NB4 (cell line): ENCODE data around the gene ITPR2.

Source experiments
- CTCF ChIP-seq: IDR thresholded peaks from one replicate; pipeline ENCODE4 v1.5.1; 2012; ENCODE audit warnings: low read depth, low read length
- MAX ChIP-seq: IDR thresholded peaks from 2 replicates; pipeline ENCODE4 v1.6.1; 2011; ENCODE audit warnings: low read depth, low read length
- POLR2A ChIP-seq: IDR thresholded peaks from 2 replicates; pipeline ENCODE4 v1.6.1; 2011; ENCODE audit warnings: mild to moderate bottlenecking; ENCODE audit not compliant: insufficient read length; ENCODE audit errors: extremely low read depth

DNA sequence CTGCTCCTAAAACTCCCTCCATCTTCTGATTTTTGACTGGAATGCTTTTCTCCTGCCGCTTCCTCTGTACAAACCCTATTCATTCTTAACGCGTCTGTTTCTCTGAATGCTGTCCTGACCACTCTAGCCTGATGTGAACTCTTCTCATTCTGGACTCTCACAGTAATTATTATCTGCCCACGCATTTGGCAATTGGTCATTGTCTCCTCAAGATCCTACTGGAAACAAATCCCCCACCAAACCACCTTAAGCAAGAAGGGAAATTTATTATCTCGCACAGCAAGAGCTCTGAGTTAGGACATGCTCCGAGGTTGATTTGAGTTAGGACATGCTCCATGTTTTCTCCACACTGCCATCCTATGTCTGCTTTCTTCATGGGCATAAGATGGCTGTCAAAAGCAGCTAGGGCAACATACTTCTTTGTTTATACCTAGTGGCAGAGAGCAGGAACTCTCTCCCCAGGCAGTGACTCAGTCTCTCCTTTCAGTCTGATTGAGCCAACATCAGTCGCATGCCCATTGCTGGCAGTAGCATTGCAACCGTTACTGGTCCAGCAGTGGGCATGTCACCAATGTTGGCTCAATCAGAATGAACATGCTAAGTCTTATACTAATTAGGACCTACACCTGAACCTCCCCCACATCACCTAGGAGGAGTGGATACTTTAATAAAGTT, 535.5 kb downstream of the ITPR2 start:
- TF ChIP-seq CTCF (no peak), POLR2A (no peak), MAX (no peak)
